Stimulated activated CD4-positive, alpha-beta T cell treated with anti-CD3 and anti-CD28 coated beads, Interleukin-1b, Interleukin-23, amount 100 ng/mL, for 1 hour (primary cell): Measurements from ENCODE around the gene PKD1.

Experiments
- DNase-seq, 2 donors: peaks; one replicate each; pipeline ENCODE4 v3.0.0-alpha.2; 2020; ENCODE audit warnings: low read depth in 2 of 2

The PKD1 gene

GRCh38 chr16:2087748-2088631, 47.7 kb downstream of the PKD1 start:
- no peak for DNase-seq

- DNase-seq: no peak
These were observed 48.6 kb downstream of the PKD1 start for GRCh38 chr16:2086812-2087747.

DNA sequence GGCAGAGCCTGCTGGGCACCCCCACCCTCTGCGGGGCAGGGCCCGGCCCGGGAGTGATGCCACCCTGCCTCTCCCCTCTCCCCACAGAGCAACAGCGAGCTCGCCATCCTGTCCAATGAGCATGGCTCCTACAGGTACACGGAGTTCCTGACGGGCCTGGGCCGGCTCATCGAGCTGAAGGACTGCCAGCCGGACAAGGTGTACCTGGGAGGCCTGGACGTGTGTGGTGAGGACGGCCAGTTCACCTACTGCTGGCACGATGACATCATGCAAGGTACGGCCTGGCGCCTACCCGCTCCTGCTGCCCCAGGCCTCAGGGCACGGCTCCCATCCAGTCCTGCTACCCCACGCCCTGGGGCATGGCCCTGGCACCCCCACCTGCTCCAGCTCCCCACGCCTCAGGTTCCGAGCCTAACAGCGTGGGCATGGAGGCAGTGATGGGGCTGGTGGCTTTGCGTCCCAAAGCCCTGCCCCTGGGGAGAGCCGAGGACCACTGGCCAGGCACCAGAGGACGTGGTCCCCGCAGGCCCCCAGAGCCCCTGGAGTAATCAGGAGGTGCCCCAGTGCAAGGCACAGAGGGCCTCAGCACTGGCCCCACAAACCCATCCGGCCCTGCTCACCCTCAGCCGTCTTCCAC, 49.5 kb downstream of the PKD1 start:
- DNase-seq: no peak

- DNase-seq: no peak
These were observed 50.0 kb downstream of the PKD1 start for GRCh38 chr16:2085669-2086068.

GRCh38 chr16:2084895-2085625, 50.6 kb downstream of the PKD1 start:
- DNase-seq: no peak

DNA sequence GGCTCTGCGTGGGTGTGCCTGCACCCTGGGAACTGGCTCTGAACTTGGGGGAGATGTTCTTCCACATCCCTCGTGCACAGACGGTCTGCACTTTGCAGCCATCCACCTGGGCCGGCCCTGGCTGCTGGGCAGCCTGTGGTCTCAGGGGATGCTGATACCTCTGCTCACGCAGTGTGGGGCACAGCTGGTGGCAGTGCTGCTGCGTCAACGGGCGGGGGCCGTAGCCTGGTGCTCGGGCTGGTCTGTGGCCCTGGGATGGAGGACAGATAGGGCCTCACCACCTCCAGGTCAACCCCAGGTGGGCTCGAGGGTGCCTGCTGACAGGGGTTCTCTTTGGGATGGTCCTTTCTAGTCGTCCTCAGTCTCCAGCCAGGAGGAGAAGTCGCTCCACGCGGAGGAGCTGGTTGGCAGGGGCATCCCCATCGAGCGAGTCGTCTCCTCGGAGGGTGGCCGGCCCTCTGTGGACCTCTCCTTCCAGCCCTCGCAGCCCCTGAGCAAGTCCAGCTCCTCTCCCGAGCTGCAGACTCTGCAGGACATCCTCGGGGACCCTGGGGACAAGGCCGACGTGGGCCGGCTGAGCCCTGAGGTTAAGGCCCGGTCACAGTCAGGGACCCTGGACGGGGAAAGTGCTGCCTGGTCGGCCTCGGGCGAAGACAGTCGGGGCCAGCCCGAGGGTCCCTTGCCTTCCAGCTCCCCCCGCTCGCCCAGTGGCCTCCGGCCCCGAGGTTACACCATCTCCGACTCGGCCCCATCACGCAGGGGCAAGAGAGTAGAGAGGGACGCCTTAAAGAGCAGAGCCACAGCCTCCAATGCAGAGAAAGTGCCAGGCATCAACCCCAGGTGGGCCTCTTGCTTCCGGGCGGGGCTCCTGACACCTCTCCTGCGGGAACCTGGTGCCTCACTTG, 51.6 kb downstream of the PKD1 start:
- no peak for DNase-seq

- DNase-seq: no peak
These were observed 52.3 kb downstream of the PKD1 start for GRCh38 chr16:2083409-2083808.

DNA sequence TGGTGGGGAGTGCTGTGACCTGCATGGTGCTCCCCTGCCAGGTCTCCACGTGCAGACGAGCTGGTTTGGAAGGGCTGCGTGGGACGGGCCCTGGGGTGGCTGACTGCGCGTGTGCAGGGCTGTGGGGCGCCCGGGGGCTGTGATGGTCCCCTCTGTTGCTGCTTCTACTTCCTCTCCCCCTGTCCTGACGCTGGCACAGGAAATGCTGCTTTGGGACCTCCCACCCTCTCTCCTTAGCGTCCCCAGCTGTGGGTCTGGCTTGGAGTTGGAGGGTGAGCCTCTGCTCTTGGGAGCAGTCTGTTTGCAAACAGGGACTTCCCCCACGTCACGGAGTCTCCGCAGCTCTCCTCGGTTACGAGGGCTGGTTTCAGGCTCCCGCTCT, 52.7 kb downstream of the PKD1 start:
- DNase-seq: no peak

GRCh38 chr16:2082171-2082982, 53.3 kb downstream of the PKD1 start:
- DNase-seq: no peak

DNA sequence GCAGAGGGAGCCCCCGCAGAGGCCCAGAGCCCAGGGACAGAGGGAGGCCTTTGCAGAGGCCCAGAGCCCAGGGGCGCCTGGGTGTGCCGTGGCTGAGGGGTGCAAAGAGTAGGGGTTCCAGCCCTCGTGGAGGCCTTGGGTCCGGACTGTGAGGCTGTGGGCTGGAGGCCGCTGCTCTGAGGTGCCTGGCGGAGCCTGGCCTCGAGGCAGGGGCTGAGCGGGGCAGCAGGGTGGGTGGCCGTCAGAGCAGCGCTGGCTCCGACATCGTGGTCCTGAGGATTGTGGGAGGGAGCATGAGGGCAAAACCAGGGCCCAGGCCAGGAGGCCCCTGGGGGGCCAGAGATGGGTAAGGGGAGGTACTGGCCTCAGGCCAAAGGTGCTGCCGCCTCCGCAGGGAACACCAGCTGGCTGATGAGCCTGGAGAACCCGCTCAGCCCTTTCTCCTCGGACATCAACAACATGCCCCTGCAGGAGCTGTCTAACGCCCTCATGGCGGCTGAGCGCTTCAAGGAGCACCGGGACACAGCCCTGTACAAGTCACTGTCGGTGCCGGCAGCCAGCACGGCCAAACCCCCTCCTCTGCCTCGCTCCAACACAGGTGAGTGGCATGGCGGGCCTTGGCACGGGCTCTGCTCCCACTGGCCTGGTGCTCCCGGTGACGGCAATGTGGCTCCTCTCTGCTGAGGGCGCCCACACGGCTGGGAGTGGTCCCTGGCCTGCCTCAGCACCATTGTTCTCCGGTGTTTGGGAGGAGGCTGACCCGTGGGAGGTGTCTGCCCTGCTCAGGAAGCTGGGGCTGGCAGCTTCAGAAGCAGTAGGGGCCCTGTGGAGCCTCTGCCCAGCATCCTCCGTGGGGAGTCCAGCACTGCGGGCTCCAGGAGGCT, 54.3 kb downstream of the PKD1 start:
- DNase-seq: no peak

- DNase-seq: no peak
These were observed 55.7 kb downstream of the PKD1 start for GRCh38 chr16:2079991-2080390.

DNA sequence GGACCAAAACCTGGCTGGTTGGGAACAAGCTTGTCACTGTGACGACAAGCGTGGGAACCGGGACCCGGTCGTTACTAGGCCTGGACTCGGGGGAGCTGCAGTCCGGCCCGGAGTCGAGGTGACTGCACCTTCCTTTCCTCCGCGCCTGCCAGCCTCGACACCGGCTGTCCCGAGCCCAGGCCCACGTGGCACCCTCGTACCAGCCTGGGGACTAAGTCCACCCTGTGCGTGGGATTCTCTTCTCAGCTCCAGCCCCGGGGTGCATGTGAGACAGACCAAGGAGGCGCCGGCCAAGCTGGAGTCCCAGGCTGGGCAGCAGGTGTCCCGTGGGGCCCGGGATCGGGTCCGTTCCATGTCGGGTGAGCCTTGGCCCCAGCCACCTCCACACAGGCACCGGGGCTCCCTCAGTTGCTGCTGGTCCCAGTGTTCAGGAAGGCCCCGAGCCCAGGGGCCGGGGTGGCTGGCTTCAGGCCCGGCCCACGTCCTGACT, 56.3 kb downstream of the PKD1 start:
- no peak for DNase-seq

DNA sequence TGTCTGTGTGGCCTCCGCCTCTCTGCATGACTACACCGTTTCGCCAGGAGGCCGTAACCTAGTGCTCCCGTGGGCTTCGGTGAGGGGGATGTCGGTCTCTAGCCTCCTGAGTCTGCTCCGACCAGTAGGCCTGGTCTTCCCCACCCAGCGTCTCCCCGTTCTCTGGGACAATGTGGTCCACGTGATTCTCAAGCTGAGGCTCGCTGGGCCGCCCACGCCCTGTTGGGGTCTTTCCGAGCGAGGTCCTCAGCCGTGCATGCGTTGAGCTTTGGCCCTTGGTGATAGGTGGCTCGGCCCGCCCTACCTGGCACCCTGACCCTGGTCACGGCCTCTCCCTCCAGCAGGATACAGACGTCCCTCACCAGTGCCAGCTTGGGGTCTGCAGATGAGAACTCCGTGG, 57.0 kb downstream of the PKD1 start:
- no peak for DNase-seq

DNA sequence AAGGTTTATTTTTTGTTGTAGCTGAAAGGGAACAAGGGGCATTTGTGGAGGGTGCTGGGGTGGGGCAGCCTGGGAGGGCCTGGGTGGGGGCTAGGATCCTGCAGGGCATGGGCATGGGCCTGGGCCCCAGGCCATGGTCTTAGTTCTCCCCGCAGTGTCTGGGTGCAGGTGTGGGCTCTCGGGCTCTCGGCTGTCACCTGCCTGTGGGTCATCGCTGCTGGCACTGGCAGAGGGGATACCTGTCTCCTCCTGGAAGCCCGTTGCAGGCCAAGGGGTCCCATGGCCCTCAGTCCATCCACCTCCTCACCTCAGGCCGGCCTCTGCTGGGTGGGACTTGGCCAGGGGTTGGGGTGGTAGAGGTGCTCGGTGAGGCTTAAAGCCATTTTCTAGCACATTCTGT, 57.6 kb downstream of the PKD1 start:
- DNase-seq: no peak

- DNase-seq: no peak
These were observed 58.0 kb downstream of the PKD1 start for GRCh38 chr16:2077696-2078095.

DNA sequence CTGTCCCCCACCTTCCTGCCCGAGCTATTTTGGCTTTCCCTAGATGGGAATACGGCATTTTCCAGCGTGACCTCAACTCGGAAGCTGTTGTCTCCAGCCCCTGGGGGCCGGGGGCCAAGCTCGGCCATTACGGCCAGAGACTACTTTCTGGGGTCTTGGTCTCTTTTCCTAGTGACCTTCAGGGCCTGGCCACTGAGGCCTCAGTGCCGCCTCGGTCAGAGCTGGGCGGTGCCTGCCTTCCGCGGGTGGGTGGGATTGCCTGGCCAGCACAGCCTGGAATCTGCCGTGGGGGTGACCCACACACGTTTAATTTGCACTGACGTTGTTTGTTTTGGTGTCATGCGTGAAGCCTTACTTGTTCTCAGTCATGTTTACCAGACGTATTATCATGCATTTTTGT, 58.7 kb downstream of the PKD1 start:
- no peak for DNase-seq

DNA sequence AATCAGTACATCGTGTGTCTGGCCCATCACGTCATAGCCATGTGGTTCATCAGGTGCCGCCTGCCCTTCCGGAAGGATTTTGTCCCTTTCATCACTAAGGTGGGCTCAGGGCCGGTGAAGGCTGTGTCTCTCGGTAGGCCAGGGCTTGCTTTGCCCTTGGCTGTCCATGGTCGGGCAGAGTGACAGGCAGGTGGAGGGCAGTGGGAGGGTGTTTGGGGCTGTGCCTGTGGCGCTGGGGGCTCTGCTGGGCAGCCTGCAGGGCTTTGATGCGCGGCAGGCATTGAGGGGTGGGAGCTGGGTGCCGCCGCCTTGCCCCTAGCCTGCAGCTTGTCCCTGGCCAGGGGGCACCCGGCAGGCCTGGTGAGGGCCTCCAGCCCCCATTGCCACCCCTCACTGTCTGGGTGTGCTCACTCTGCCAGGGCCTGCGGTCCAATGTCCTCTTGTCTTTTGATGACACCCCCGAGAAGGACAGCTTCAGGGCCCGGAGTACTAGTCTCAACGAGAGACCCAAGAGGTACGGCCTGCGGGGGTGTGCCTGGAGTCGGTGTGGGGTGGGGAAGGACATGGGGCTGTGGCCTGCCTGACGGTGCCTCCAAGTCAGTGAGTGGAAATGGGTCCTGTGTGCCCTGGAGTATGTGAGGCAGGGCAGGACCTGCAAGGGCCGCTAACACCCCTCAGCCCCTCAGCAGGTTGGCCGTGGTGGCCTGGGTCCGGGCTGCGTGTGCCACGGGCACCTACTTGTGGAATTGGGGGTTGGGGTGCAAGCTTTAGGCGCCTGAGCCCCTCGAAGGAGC, 59.4 kb downstream of the PKD1 start:
- no peak for DNase-seq

GRCh38 chr16:2075631-2076030, 60.1 kb downstream of the PKD1 start:
- no peak for DNase-seq
